HEK293T (cell line): ENCODE data around the gene ANXA1.

Experiments used
- CTCF ChIA-PET: fragments of 350-600 bp; formaldehyde crosslinking; extraction: SDS; loops from one replicate; lab custom pipeline; 2021; ENCODE audit warnings: antibody characterized with exemption, inconsistent platforms; lab: Yijun Ruan, JAX
- POLR2A ChIA-PET: fragments of 350-600 bp; formaldehyde crosslinking; extraction: SDS; loops from one replicate; lab custom pipeline; 2020; ENCODE audit warnings: antibody characterized with exemption, inconsistent platforms; lab: Yijun Ruan, JAX
- DNase-seq: peaks from one replicate; pipeline ENCODE4 v3.0.0; 2012; ENCODE audit warnings: mixed read lengths; ENCODE audit errors: extremely low spot score
- ARNT ChIP-seq: fragments of 450-650 bp; IDR thresholded peaks from 2 replicates; pipeline ENCODE4 v1.6.1; 2017; ENCODE audit warnings: mild to moderate bottlenecking
- BHLHE40 ChIP-seq: fragments of 450-650 bp; IDR thresholded peaks from 2 replicates; pipeline ENCODE4 v1.6.1; 2016; ENCODE audit warnings: mild to moderate bottlenecking, moderate library complexity, borderline replicate concordance
- CTBP1 ChIP-seq: fragments of 450-650 bp; IDR thresholded peaks from 2 replicates; pipeline ENCODE4 v1.6.1; 2016; ENCODE audit warnings: borderline replicate concordance
- ELF4 ChIP-seq: fragments of 450-650 bp; IDR thresholded peaks from 2 replicates; pipeline ENCODE4 v1.6.1; 2017; ENCODE audit warnings: antibody characterized with exemption
- FOXA1 ChIP-seq: fragments of 450-650 bp; IDR thresholded peaks from 2 replicates; pipeline ENCODE4 v1.6.1; 2016; ENCODE audit warnings: mild to moderate bottlenecking
- FOXK2 ChIP-seq: fragments of 450-650 bp; IDR thresholded peaks from 2 replicates; pipeline ENCODE4 v1.6.1; 2016; ENCODE audit warnings: mild to moderate bottlenecking
- FOXM1 ChIP-seq: fragments of 450-650 bp; IDR thresholded peaks from 2 replicates; pipeline ENCODE4 v1.6.1; 2017; ENCODE audit warnings: mild to moderate bottlenecking, borderline replicate concordance
- HDGF ChIP-seq: fragments of 450-650 bp; IDR thresholded peaks from 2 replicates; pipeline ENCODE4 v1.6.1; 2017; ENCODE audit warnings: antibody characterized with exemption, borderline replicate concordance
- L3MBTL2 ChIP-seq: fragments of 450-650 bp; conservative IDR thresholded peaks from 2 replicates; pipeline ENCODE4 v1.6.1; 2016; ENCODE audit warnings: mild to moderate bottlenecking
- LEF1 ChIP-seq: fragments of 450-650 bp; IDR thresholded peaks from 2 replicates; pipeline ENCODE4 v1.6.1; 2017; ENCODE audit warnings: mild to moderate bottlenecking, borderline replicate concordance
- NFRKB ChIP-seq: fragments of 450-650 bp; IDR thresholded peaks from 2 replicates; pipeline ENCODE4 v1.6.1; 2016; ENCODE audit warnings: mild to moderate bottlenecking, moderate library complexity
- SP1 ChIP-seq: fragments of 450-650 bp; IDR thresholded peaks from 2 replicates; pipeline ENCODE4 v1.6.1; 2017
- SUZ12 ChIP-seq: fragments of 450-650 bp; IDR thresholded peaks from 2 replicates; pipeline ENCODE4 v1.6.1; 2016; ENCODE audit warnings: mild to moderate bottlenecking
- TARDBP ChIP-seq: fragments of 450-650 bp; IDR thresholded peaks from 2 replicates; pipeline ENCODE4 v1.6.1; 2016
- ZNF384 ChIP-seq: fragments of 450-650 bp; IDR thresholded peaks from 2 replicates; pipeline ENCODE4 v1.6.1; 2016
- TF ChIP-seq, protein P1 (sequence below): fragments of 450-650 bp; IDR thresholded peaks from 2 replicates; pipeline ENCODE4 v1.6.1; 2016

The ANXA1 gene

DNA sequence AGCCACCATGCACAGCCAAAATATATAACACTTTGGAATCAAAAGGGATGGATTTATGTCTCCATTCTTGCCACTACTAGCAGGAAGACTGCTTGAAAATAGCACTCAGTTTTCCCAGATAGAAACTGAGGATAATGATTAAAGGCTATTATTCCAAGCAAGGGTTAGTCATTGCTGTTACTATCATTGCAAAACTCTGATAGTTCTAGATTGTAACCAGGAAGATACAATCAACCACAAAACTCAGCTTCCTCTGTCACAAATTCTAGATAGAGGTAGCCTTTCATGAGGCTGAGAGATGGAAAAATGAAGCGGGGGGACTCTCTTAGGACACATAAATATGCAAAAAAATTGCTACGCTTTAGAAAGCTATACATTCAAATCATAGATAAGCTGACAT is 3.1 kb downstream of the ANXA1 start:
- ChIA-PET POLR2A (no interaction called here), CTCF (no interaction called here)
- TF ChIP-seq ZNF384 (no peak), L3MBTL2 (no peak), ARNT (no peak), FOXA1 (no peak), NFRKB (no peak), TARDBP (no peak), SUZ12 (no peak), LEF1 (no peak), HDGF (no peak), ELF4 (no peak), BHLHE40 (no peak), SP1 (no peak), FOXK2 (no peak), CTBP1 (no peak), FOXM1 (no peak)
- TF ChIP-seq, protein P1, sequence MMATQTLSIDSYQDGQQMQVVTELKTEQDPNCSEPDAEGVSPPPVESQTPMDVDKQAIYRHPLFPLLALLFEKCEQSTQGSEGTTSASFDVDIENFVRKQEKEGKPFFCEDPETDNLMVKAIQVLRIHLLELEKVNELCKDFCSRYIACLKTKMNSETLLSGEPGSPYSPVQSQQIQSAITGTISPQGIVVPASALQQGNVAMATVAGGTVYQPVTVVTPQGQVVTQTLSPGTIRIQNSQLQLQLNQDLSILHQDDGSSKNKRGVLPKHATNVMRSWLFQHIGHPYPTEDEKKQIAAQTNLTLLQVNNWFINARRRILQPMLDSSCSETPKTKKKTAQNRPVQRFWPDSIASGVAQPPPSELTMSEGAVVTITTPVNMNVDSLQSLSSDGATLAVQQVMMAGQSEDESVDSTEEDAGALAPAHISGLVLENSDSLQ: no peak
- no peak for DNase-seq

GRCh38 chr9:73155377-73155776 is 3.7 kb downstream of the ANXA1 start:
- ChIA-PET POLR2A (no interaction called here), CTCF (no interaction called here)
- TF ChIP-seq FOXA1: no peak
- DNase-seq: no peak

DNA sequence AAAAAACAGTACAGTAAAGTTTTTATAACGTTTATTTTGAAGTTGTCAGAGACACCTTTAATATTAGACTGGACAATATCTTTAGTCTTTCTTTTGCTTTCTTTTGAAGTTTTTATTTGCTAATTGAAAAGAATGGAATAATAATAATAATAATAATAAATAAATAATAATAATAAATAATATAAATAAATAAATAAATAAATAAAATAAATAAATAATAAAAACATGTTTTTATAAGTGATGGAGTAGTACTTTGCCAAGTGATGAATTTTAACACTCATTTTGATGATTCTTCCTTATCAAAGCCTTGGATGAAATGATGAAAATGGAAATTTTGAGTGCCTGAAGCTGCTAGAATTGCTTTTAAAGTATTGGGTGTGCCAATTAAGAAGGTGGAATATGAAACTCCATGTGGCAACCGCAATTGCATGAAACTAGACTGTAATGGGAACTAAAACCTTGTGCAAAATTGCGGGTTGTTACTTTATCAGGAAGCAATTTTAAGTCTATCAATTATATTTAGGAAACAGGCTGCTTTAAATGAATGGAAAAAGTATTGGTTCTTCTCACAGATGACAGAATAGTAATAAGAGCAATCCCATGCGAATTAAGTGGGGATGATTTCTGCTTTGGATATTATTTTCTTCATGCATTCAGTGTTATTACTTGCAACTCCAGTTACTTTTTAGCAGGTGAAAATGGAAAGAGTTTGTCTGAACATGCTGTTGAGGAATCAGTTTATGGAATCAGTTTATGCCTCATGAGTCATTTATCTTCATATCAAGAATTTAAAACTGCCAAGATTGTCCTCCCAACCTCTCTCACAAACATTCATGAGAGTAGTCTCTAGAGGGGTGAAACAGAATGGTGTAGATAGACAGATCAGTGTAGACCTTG is 4.6 kb downstream of the ANXA1 start:
- TF ChIP-seq, protein P1: no peak
- no peak for TF ChIP-seq ARNT
- no peak for TF ChIP-seq LEF1
- no peak for TF ChIP-seq ELF4
- TF ChIP-seq TARDBP: no peak
- TF ChIP-seq FOXM1: no peak
- no peak for TF ChIP-seq BHLHE40
- TF ChIP-seq SP1: no peak
- no peak for TF ChIP-seq NFRKB
- no peak for TF ChIP-seq FOXK2
- no peak for TF ChIP-seq SUZ12
- no peak for TF ChIP-seq ZNF384
- TF ChIP-seq L3MBTL2: no peak
- TF ChIP-seq FOXA1: no peak
- no peak for TF ChIP-seq HDGF
- POLR2A ChIA-PET: no interaction called here
- CTCF ChIA-PET: no interaction called here
- no peak for DNase-seq

- ChIA-PET POLR2A (no interaction called here), CTCF (no interaction called here)
- TF ChIP-seq ELF4 (no peak), LEF1 (no peak), FOXK2 (no peak), SUZ12 (no peak), NFRKB (no peak), SP1 (no peak), ARNT (no peak), L3MBTL2 (no peak), HDGF (no peak), FOXM1 (no peak), ZNF384 (no peak), BHLHE40 (no peak), CTBP1 (no peak), TARDBP (no peak), FOXA1 (no peak)
- TF ChIP-seq, protein P1: no peak
- DNase-seq: no peak
Observed at GRCh38 chr9:73156865-73157187, 5.2 kb downstream of the ANXA1 start.

- TF ChIP-seq FOXA1 (no peak), ARNT (no peak)
- DNase-seq: no peak
- POLR2A ChIA-PET: no interaction called here
- CTCF ChIA-PET: interaction anchor here (0.6 kb wide), 1 partner anchor 50 kb away, joined by 3 read pairs; no protein-coding TSS in a partner anchor
Observed at GRCh38 chr9:73157811-73158210, 6.1 kb downstream of the ANXA1 start.

DNA sequence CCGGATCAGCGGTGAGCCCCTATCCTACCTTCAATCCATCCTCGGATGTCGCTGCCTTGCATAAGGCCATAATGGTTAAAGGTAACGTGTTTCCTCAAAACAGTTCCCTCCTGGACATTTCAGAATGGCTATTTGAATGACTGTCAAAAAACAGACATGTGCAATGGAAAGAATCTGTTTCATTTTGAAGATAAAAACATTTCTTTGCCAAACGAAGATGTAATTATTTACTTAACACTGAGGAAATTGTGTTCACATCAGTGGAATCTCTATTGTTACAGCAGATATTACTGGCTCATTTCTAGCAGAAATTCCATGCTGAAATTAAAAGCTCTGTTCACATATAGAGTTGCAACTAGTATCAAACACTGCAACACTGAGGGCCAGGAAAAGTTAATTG is 7.1 kb downstream of the ANXA1 start:
- CTCF ChIA-PET: no interaction called here
- no peak for DNase-seq
- TF ChIP-seq SUZ12: no peak
- TF ChIP-seq FOXM1: no peak
- TF ChIP-seq FOXK2: no peak
- no peak for TF ChIP-seq L3MBTL2
- TF ChIP-seq SP1: no peak
- no peak for TF ChIP-seq LEF1
- TF ChIP-seq TARDBP: no peak
- TF ChIP-seq, protein P1: no peak
- no peak for TF ChIP-seq ZNF384
- TF ChIP-seq HDGF: no peak
- TF ChIP-seq CTBP1: no peak
- POLR2A ChIA-PET: no interaction called here
